AML-193 (cell line): Measurements from ENCODE around the gene CITED4.
A peak's percentile ranks its signal among the peaks of the same experiment; 100 is the strongest.

Experiments
- DNase-seq, 2 experiments: peaks; one replicate each; lab custom pipeline; 2025; lab: John Stamatoyannopoulos, UW

Gene CITED4

DNA sequence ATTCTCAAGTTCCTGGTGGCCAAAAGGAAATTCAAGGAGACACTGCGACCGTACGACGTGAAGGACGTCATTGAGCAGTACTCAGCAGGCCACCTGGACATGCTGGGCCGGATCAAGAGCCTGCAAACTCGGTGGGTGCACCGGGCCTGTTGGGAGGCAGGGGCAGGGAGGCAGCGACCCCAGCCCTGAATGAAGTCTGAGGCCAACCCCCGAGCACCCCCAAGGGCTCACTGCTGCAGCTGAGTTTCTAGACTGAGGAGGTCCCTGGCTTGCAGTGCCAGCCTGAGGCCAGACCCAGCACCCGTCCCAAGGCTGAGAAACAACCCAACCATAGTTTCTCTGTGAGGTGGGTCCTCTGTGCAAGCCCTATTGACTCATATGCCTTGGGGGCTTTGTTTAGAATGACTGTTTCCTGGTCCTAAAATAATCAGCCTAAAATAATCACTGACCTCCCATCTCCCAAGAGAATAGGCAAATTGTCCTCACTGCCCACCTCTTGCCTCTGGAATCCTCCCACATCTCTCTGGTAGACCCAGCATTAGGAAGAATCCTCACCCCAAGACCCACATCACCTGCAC lies 27.1 kb downstream of the CITED4 start:
- no peak for DNase-seq

DNA sequence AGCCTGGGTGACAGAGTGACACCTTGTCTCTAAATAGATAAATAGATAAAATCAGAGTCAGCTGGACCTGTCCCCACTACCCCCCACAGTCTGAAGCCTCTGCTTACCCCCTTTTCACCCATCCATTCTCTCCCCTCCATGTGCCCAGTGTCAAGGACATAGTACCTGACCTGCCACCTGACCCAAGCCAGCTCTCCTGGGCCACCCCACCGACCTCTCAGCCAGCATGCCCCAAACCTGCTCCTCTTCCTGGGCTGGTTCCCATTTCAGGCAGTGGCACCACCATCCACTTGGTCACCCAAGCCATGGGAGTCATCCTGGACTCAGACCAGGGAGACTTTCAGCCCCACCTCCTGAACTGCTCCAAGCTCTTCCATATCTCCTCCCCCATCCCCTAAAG lies 28.2 kb downstream of the CITED4 start:
- DNase-seq: no peak

DNA sequence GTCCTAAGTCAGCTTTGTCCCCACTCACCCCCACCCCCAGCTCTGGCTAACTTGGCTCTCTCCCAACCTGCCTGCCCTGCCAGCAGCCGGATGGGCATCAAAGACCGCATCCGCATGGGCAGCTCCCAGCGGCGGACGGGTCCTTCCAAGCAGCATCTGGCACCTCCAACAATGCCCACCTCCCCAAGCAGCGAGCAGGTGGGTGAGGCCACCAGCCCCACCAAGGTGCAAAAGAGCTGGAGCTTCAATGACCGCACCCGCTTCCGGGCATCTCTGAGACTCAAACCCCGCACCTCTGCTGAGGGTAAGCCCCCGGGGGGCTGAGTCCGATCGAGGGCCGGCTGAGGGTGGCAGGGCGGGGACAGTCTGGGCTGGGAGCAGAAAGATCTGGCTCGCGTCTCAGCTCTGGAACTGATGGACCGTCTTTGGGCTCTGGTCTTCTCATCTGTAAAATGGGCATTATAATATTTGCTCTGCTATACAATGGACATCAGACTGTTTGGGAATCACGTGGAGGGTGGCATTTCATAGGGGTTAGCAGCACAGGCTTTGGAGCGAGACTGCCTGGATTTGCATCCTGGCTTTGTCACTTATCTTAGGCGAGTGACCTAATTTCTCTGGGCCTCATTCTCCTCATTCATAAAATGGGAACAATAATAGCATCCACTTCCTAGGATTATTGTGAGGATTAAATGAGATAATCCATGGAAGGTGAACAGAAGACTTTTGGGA lies 31.0 kb downstream of the CITED4 start:
- DNase-seq: no peak

DNA sequence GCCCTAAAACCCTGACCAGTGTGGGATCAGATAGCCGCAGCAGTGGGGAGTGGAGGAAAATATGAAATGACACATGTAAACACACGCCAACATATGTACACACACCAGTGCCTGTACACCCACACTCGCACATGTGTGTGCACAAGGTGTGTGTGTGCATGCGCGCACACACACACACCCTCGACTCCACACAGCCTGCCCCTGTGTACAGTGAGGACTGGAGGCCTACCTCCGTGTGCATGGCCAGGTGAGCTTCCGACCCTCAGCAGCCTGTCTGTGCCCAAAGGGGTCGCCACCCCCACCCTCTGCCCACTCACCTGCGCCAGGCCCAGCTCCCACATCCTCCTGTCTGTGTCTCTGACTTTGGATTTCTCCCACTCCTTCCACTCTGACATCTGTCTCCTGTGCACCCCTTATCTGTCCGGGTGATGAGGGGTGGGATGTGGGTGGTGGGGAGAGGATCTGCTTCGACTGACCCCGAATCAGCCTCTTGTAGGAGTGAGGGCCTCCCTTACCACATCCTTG lies 31.7 kb downstream of the CITED4 start:
- DNase-seq: no peak

DNA sequence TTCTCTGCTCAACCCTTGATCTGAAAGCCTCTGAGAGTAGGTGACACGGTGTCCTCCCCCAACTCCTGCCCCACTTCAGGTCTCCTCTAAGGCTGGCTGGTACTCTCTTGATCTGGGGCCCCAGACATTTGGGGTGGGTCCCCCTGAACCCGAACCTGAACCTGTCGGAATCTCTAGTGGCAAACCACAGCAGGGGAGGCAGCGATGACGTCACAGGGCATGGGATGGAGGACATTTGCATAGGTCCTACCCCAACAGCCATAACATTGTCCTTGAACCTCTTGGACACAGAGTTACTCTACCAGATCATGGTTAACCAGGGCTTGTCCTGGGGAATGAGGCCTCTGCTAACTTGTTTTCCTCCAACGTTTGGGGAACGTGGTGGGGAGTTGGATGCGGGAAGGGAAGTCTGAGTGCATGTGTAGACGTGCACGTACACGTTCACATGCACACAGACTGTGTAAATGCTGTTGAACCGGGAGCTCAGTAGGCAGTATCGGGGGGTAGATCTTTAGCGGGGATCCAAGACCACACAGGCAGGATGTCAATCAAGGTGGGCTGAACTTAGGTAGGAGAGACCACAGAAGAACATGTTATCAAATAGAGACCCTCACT lies 32.4 kb downstream of the CITED4 start:
- no peak for DNase-seq

DNA sequence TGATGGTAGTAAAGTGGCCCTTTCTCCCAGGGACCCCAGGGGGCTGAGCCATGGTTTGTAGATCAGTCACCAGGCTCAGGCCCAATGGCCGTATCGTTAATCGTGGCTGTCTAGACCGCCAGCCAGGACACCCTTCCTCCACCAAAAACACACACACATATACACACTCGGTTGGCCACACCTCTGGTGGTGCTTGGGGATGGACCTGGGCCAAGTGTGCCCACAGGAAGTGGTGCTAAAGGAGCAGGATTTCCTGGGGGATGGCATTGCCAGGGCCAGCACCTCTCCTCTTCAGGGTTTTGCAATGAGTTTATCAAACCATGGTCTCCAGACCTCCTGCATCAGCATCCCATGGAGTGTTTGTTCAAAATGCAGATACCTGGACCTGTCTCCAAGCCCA lies 36.2 kb downstream of the CITED4 start:
- peak; percentile 36 to 54 for DNase-seq

DNA sequence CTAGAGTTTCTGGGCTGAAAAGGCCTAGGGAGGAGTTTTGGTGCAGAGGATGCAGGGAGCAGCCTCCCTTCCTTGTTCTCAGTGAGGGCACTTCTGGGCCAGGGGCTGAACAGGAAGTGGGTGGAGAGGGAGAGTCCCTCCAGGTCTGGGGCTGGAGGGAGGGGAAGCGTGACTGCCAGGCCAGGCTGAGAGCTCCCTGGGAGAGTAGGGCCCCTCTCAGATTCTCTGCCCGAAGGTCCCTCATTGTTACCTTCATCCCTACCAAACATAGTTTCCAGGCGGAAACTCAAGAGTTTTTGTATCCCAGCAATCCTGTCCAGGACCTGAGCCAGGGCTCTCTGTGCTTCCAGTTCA lies 36.8 kb downstream of the CITED4 start:
- DNase-seq: peak; percentile 21 to 41

DNA sequence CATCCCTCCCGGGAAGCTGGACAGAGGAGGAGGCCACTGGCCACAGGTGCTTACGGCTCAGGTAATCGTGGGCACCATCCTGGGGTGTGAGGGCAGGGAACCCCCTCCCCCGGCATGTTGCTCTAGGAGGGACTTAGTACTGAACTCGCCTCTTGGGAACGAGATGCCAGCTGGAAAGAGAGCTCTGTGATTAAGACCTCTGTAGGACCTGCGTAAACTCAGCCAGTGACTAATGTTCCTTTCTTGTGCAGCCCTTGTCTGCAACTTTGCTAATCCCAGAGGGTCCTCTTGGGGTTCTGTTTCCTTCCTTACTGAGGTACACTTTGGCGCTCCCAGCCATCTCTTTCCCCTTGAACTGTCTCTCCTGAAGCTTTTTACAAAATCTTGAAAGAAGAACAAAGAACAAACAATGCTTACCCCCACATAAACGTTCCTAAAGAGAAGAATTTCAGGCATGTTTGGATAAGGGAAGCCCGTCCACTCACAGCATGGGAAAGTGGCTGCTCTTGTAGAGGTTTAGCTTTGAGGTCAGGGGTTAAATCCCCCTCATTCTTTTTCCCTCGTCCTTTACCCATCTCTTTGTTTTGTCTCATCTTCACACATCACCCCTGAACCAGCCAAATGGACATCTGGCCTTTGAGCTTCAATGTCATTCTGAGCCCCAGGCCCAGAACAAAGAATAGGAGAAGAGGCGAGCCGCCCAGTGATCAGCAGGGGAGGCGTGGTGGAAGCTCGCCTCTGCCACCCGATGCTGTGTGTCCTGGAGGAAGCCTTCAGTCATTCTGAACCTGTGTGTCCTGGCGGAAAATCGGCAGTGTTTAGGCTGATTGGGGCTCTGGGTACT lies 37.4 kb downstream of the CITED4 start:
- DNase-seq: no peak

DNA sequence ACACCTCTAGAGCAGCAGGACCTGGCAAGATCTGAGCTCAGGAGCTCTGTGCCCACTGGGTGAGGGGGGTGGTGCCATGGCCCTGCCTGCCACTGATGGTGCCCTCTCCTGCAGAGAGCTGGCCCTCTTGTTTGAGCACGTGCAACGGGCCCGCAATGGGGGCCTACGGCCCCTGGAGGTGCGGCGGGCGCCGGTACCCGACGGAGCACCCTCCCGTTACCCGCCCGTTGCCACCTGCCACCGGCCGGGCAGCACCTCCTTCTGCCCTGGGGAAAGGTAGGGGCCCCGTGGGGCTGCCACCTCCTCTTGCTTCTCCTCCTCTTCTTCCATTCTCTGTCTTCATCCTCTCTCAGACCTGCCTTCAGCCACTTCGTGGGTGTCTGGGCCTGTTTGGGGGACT lies 38.2 kb downstream of the CITED4 start:
- DNase-seq: no peak

DNA sequence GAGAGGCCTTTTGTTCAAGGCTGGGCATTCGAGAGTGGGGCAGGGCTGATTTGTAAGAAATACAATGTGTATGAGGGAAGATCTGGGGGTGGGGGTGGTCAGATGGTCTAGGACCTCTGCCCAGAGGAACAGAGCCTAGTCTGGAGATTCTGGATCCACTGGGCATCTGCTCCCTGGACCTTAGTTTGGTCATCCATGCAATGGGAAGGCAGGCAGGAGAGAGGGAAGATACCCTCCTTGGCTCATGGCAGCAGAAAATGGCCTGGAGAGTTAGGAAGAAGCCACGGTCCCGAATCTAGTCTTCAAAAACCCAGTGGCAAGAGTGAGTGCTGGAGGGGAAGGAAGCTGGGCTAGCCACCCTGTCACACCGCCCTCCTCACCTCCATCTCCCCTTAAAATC lies 38.8 kb downstream of the CITED4 start:
- no peak for DNase-seq

DNA sequence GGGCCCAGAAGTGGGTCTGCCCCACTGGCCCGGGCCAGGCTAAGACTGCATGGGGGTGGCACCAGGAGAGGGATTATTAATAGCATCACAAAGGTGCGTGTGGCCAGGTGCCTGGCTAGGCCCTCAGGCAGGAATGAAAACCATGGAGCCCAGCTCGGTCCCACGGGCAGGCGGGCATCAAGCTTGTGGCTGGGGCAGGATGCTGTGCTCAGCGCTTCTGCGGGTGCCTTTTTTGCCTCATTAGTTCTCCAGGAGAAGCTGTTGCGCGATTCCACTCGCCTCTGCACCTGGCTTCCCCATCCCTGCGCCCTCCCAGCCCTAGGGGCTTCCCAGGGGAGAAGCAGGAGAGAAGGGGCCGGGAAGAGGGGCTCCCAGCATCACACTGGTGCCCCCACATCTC lies 39.3 kb downstream of the CITED4 start:
- DNase-seq: no peak

DNA sequence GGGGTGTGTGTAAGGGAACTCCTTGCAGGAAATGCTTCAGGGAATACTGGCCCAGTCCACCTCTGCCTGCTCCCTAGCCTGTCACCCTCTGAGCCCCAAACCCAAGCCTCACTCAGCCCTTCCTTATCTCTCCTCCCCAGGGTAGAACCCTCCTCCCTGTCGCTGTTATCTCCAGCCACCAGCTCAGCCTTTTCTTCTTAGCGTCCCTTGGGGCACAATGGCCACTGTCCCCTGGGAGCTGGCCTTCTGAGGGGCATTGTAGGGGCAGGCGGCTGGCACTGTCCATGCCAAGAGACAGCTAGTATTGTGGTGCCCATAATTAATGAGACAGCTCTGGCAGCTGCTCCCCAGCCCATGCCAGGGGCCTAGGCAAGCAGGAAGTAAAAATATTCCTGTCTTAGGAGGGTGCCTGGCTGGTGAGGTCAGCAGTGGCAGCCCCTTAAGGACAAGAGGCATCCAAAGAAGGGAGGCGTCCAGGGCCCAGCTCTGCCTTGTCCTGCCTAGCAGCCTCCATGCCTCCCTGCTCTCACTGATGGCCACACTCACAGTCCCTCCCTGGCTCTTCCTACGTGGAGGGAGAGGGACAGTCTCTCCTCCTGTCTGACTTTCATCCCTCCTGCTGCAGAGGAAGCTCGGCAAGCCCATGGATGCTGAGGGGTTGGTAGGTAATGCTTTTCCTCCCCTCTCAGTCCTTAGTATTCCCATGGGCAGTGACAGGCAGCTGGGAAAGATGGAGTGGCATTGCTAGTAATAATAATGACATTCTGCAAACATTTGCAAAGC lies 41.1 kb downstream of the CITED4 start:
- no peak for DNase-seq

DNA sequence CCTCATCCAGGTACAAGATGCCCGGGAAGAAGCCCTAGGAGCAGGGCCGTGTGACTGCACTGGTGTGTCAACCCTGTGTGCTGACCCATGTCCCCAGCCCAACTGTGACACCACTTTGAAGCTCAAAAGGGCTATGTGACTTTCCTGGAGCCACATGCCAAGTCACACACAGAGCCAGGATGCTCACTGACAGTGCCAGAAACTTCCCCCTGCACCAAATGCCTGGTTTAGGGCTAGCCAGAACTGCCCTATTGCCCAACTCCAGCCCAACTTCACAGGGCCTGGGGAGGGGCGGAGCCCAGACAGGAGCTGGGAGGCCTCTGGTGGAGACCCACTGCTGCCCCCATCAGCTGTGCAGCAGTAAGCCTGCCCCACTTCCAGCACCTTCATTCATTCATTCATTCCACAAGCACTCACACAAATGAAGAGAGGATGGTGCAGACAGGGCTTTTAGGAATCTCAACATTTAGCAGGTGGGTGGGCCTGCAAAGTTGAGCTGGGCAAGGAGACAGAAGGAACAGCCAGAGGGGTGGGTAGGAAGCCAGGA lies 41.8 kb downstream of the CITED4 start:
- peak; percentile 34 to 48 for DNase-seq

DNA sequence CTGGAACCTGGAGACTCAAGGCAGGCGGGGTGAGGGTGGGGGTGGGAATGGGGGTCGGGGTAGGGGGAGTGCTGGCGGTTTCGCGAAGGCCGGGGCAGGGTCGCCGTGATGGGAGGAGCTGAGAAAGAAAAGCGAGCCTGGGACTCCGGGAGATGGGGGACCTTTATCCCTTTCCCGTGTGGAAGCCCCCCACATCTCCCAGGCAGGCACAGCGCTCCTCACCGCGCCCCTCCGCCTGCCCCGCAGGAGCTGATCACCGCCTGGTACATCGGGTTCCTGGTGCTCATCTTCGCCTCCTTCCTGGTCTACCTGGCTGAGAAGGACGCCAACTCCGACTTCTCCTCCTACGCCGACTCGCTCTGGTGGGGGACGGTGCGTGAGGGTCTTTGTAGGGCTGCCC lies 43.1 kb downstream of the CITED4 start:
- no peak for DNase-seq

DNA sequence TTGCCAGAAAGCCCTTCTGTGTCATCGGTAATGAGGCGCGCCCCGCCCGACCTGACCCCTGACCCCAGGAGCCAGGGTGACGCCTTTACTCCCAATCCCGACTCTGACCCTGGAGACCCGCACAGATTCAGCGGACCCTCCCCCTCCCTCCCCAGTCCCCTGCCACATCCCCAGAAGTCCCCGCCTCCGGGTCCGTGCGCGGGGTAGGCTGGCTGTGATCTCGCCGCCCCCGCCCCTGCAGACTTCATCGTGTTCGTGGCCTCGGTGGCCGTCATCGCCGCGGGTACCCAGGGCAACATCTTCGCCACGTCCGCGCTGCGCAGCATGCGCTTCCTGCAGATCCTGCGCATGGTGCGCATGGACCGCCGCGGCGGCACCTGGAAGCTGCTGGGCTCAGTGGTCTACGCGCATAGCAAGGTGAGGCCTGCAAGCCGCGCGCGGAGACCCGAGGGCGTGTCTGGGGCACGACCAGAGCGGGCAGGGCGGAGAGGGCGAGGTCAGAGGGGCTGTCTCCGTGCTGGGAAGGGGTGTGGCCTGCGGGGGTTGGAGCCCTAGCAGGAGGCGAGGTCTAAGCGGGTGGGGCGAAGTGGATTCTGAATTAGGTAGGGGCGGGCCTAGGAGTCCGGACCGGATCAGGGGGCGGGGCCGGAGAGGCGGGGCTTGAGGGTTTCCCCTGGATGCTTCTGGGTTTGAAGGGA lies 43.8 kb downstream of the CITED4 start:
- no peak for DNase-seq

DNA sequence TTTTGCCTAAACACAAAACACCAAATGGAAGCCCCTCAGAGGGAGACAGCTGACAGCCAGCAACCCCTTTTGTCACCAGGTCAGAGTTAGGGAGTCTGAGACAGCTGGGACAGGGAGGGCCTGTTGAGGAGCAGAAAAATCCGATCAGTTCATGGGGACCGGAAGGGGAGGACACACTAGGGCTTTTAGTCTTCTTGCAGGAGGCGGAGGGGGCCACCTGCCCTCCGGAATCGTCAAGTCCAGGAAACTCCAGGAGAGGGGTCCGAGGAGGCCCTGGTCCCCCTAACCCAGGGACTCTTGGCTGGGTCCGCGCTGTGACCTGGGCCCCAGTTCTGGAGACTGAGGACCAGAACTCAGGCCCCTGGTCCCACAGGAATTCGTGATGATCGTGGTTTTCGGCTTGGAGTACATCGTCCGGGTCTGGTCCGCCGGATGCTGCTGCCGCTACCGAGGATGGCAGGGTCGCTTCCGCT lies 44.3 kb downstream of the CITED4 start:
- no peak for DNase-seq

DNA sequence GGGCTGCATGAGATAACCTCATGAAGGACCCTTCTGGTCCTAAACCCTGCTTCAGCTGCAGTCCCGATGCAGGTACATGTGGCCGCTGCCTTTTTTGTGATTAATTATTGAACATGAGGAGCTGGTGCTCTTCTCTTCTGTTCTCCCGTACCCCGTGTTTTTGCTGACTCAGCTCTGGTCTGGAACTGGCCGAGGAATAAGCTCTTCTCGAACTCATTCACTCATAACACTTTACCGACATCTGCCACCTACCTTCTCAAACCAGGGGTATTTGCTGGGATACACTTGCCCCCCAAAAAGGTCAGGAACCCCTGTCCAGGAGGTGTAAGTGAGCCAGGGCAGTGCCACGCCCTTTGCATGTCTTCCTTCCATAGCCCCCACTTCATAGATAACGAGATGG lies 46.7 kb downstream of the CITED4 start:
- no peak for DNase-seq
